H9 (cell line): ENCODE measurements around the gene CCL17. TPM values are rescaled to one million over a fixed set of nuclear protein-coding genes. Genes with fewer than 3 reads are reported as not detected.

Experiments used
- DNase-seq: peaks from one replicate; pipeline ENCODE4 v3.0.0-alpha.2; 2017
- H2AFZ ChIP-seq: one replicate; pipeline ENCODE4 v1.6.1; 2013; ENCODE audit warnings: mild to moderate bottlenecking, low read length, control low read depth, moderate library complexity
- H2AK5ac ChIP-seq: 2 replicates; pipeline ENCODE4 v1.6.1; 2013; ENCODE audit warnings: low read length, control low read depth, mixed read lengths; ENCODE audit not compliant: insufficient read length
- H2BK120ac ChIP-seq: one replicate; pipeline ENCODE4 v1.6.1; 2013; ENCODE audit warnings: low read depth, mild to moderate bottlenecking, low read length, control low read depth, inconsistent platforms; ENCODE audit not compliant: poor library complexity, severe bottlenecking
- H2BK12ac ChIP-seq: 2 replicates; pipeline ENCODE4 v1.6.1; 2013; ENCODE audit warnings: low read length, control low read depth, mixed read lengths, low read depth; ENCODE audit not compliant: insufficient read length
- H2BK15ac ChIP-seq: 2 replicates; pipeline ENCODE4 v1.6.1; 2013; ENCODE audit warnings: low read depth, low read length, control low read depth
- H2BK20ac ChIP-seq: one replicate; pipeline ENCODE4 v1.6.1; 2013; ENCODE audit warnings: low read depth, mild to moderate bottlenecking, low read length, control low read depth, inconsistent platforms; ENCODE audit not compliant: poor library complexity, severe bottlenecking
- H2BK5ac ChIP-seq: 2 replicates; pipeline ENCODE4 v1.6.1; 2013; ENCODE audit warnings: low read length, control low read depth, mixed read lengths; ENCODE audit not compliant: insufficient read length
- H3K14ac ChIP-seq: 2 replicates; pipeline ENCODE4 v1.6.1; 2013; ENCODE audit warnings: low read length, control low read depth; ENCODE audit not compliant: insufficient read depth
- H3K18ac ChIP-seq: 2 replicates; pipeline ENCODE4 v1.6.1; 2013; ENCODE audit warnings: low read depth, mild to moderate bottlenecking, mixed read lengths, low read length, control low read depth; ENCODE audit not compliant: insufficient read length
- H3K23ac ChIP-seq: 2 replicates; pipeline ENCODE4 v1.6.1; 2013; ENCODE audit warnings: low read length, control low read depth, mixed read lengths, low read depth; ENCODE audit not compliant: insufficient read length
- H3K23me2 ChIP-seq: 2 replicates; pipeline ENCODE4 v1.6.1; 2013; ENCODE audit warnings: low read depth, mild to moderate bottlenecking, mixed read lengths, low read length, control low read depth; ENCODE audit not compliant: insufficient read length, poor library complexity, severe bottlenecking
- H3K27ac ChIP-seq: 2 replicates; pipeline ENCODE4 v1.5.1; 2013; ENCODE audit warnings: low read length, control low read depth, mixed read lengths, low read depth; ENCODE audit not compliant: insufficient read length
- H3K27me3 ChIP-seq: 2 replicates; pipeline ENCODE4 v1.6.1; 2013; ENCODE audit warnings: low read length, control low read depth, inconsistent platforms; ENCODE audit not compliant: insufficient read depth
- H3K4ac ChIP-seq: 2 replicates; pipeline ENCODE4 v1.6.1; 2013; ENCODE audit warnings: low read depth, mild to moderate bottlenecking, control low read depth, inconsistent platforms, low read length, moderate library complexity
- H3K4me1 ChIP-seq: 2 replicates; pipeline ENCODE4 v1.6.1; 2013; ENCODE audit warnings: low read length, control low read depth, inconsistent platforms; ENCODE audit not compliant: insufficient read depth
- H3K4me2 ChIP-seq: 2 replicates; pipeline ENCODE4 v1.6.1; 2013; ENCODE audit warnings: low read length, control low read depth, mixed read lengths; ENCODE audit not compliant: insufficient read length, insufficient read depth
- H3K56ac ChIP-seq: 2 replicates; pipeline ENCODE4 v1.6.1; 2013; ENCODE audit warnings: low read depth, mild to moderate bottlenecking, mixed read lengths, low read length, control low read depth; ENCODE audit not compliant: insufficient read length
- H3K79me1 ChIP-seq: 2 replicates; pipeline ENCODE4 v1.6.1; 2013; ENCODE audit warnings: low read depth, mild to moderate bottlenecking, moderate library complexity, low read length, control low read depth, inconsistent platforms; ENCODE audit not compliant: insufficient read depth, poor library complexity, severe bottlenecking
- H3K79me2 ChIP-seq: 2 replicates; pipeline ENCODE4 v1.6.1; 2013; ENCODE audit warnings: low read length, control low read depth, inconsistent platforms; ENCODE audit not compliant: insufficient read depth
- H3K9ac ChIP-seq: 2 replicates; pipeline ENCODE4 v1.6.1; 2013; ENCODE audit warnings: low read length, control low read depth, mixed read lengths; ENCODE audit not compliant: insufficient read length; ENCODE audit errors: extremely low read depth
- H3K9me3 ChIP-seq: one replicate; pipeline ENCODE4 v1.6.1; 2013; ENCODE audit warnings: low read depth, low read length, inconsistent platforms; ENCODE audit not compliant: control insufficient read depth
- H3T11ph ChIP-seq: one replicate; pipeline ENCODE4 v1.6.1; 2013; ENCODE audit warnings: mild to moderate bottlenecking, low read length, control low read depth, inconsistent platforms
- H4K20me1 ChIP-seq: one replicate; pipeline ENCODE4 v1.6.1; 2013; ENCODE audit not compliant: control insufficient read depth, insufficient read length, insufficient read depth
- H4K5ac ChIP-seq: 2 replicates; pipeline ENCODE4 v1.6.1; 2013; ENCODE audit warnings: low read depth, mild to moderate bottlenecking, mixed read lengths, low read length, control low read depth; ENCODE audit not compliant: insufficient read length
- H4K8ac ChIP-seq: replicated peaks from 2 replicates; pipeline ENCODE4 v1.6.1; 2013; ENCODE audit warnings: low read length, control low read depth, mixed read lengths, low read depth; ENCODE audit not compliant: insufficient read length
- H4K91ac ChIP-seq: 2 replicates; pipeline ENCODE4 v1.6.1; 2013; ENCODE audit warnings: low read depth, mild to moderate bottlenecking, moderate library complexity, mixed read lengths, low read length, control low read depth; ENCODE audit not compliant: insufficient read length
- H3K27ac Mint-ChIP-seq, 3 experiments: 2 replicates in 2 of 3; 3 replicates in 1 of 3; pipeline ENCODE4 v1.8.0; 2020 to 2021; ENCODE audit warnings: mixed read lengths in 3 of 3, mild to moderate bottlenecking in 1 of 3, moderate library complexity in 1 of 3
- H3K27me3 Mint-ChIP-seq: 2 replicates; pipeline ENCODE4 v1.8.0; 2021; ENCODE audit warnings: low read depth, mild to moderate bottlenecking, moderate library complexity, mixed read lengths
- H3K36me3 Mint-ChIP-seq, 3 experiments: 2 replicates in 2 of 3; 3 replicates in 1 of 3; pipeline ENCODE4 v1.8.0; 2020 to 2021; ENCODE audit warnings: low read depth in 3 of 3, mixed read lengths in 3 of 3; ENCODE audit not compliant: insufficient read depth in 1 of 3
- H3K4me1 Mint-ChIP-seq, 2 experiments: 2 replicates each; pipeline ENCODE4 v1.8.0; 2020; ENCODE audit warnings: mixed read lengths in 2 of 2
- H3K4me3 Mint-ChIP-seq, 2 experiments: 2 replicates in 1 of 2; 3 replicates in 1 of 2; pipeline ENCODE4 v1.8.0; 2020 to 2021; ENCODE audit warnings: mild to moderate bottlenecking in 2 of 2, mixed read lengths in 2 of 2, moderate library complexity in 1 of 2
- H3K9me3 Mint-ChIP-seq, 2 experiments: 2 replicates in 1 of 2; 3 replicates in 1 of 2; pipeline ENCODE4 v1.8.0; 2020; ENCODE audit warnings: mild to moderate bottlenecking in 2 of 2, mixed read lengths in 2 of 2, moderate library complexity in 1 of 2
- WGBS: extraction: QIAGEN DNeasy Blood & Tissue Kit; methylation state at CpG from one replicate; pipeline ENCODE4 v1.1.7; 2013; ENCODE audit warnings: missing lambda C conversion rate, low lambda C conversion rate, mixed read lengths; ENCODE audit not compliant: insufficient read length; ENCODE audit errors: extremely low coverage; 5-methylcytosine and 5-hydroxymethylcytosine counted together
- total RNA-seq: library from RNA; stranded (reverse); gene quantifications from 2 replicates; pipeline ENCODE4 v1.2.1, GENCODE V29; 2021
- TF ChIP-seq, protein P1 (sequence below): fragments of 200-600 bp; sonication (generic); conservative IDR thresholded peaks from 3 replicates; pipeline ENCODE4 v1.8.0; 2021; ENCODE audit warnings: antibody characterized with exemption, mild to moderate bottlenecking

The CCL17 gene
- total RNA-seq, 1 experiment from 2014 or later: not detected

DNA sequence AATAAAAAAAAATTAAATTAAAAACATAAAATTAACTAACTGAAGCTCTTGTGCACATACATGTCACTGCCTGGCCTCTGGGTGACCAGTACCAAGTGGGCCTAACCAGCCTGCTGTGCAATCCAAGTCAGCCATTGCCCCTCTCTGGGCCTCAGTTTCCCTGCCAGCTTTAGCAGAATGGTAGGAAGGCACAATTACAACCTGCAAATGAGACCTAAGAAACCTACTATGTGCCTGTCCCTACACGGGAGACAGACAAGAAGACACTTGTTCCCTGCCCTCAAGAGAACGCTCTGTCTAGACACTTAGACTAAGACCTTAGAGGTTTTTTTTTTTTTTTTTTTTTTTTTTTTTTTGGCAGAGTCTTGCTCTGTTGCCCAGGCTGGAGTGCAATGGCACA is 40.9 kb downstream of the CCL17 start:
- Histone ChIP-seq H2BK20ac (no peak overlapping the region), H3K23ac (no peak overlapping the region), H4K8ac (no peak overlapping the region), H2AFZ (no peak overlapping the region), H4K20me1 (no peaks in the 10 kb centered on the region), H3K9ac (no peak overlapping the region), H2AK5ac (no peak overlapping the region), H2BK120ac (no peak overlapping the region), H3K4me1 (no peaks in the 10 kb centered on the region), H3K23me2 (peaks cover 10% of the 10 kb centered on the region), H3K4me2 (no peak overlapping the region), H3T11ph (no peak overlapping the region), H3K27me3 (no peaks in the 10 kb centered on the region), H3K79me1 (peaks cover 5% of the 10 kb centered on the region), H3K18ac (no peak overlapping the region), H4K91ac (no peak overlapping the region), H3K79me2 (peaks cover 2% of the 10 kb centered on the region; the same call in 1 of the 2 replicates), H2BK12ac (no peak overlapping the region), H2BK15ac (no peak overlapping the region), H3K9me3 (no peaks in the 10 kb centered on the region), H3K4ac (no peak overlapping the region), H2BK5ac (no peak overlapping the region), H3K27ac (no peak overlapping the region), H4K5ac (no peak overlapping the region), H3K14ac (no peak overlapping the region), H3K56ac (no peak overlapping the region)
- Mint-ChIP-seq H3K9me3 (peaks cover 6 to 8% of the 10 kb centered on the region in 2 experiments; a peak in 4 of 5 replicates), H3K4me3 (peak overlapping the region; percentile 33 to 40; a peak in 3 of 5 replicates), H3K27ac (no peak overlapping the region), H3K36me3 (peaks cover 12 to 18% (median 18%) of the 10 kb centered on the region in 3 experiments), H3K27me3 (no peaks in the 10 kb centered on the region), H3K4me1 (peaks cover 7 to 15% of the 10 kb centered on the region in 2 experiments)
- TF ChIP-seq, protein P1, sequence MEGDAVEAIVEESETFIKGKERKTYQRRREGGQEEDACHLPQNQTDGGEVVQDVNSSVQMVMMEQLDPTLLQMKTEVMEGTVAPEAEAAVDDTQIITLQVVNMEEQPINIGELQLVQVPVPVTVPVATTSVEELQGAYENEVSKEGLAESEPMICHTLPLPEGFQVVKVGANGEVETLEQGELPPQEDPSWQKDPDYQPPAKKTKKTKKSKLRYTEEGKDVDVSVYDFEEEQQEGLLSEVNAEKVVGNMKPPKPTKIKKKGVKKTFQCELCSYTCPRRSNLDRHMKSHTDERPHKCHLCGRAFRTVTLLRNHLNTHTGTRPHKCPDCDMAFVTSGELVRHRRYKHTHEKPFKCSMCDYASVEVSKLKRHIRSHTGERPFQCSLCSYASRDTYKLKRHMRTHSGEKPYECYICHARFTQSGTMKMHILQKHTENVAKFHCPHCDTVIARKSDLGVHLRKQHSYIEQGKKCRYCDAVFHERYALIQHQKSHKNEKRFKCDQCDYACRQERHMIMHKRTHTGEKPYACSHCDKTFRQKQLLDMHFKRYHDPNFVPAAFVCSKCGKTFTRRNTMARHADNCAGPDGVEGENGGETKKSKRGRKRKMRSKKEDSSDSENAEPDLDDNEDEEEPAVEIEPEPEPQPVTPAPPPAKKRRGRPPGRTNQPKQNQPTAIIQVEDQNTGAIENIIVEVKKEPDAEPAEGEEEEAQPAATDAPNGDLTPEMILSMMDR: no peak
- no peak for DNase-seq
- WGBS: no CpG with 5 or more reads among the region's 2 CpGs
